Upper lobe of right lung (tissue), 1 donor: Measurements from ENCODE around the gene CMIP. TPM values are rescaled to one million over a fixed set of nuclear protein-coding genes. Genes with fewer than 3 reads are reported as not detected.

ENCODE experiments used
- ATAC-seq: fragments of 200-7000 bp; cut with Tn5 transposase; one replicate; pipeline ENCODE4 v1.9.1; 2020; ENCODE audit warnings: mild to moderate bottlenecking, moderate library complexity
- DNase-seq: peaks from one replicate; pipeline ENCODE4 v3.0.0-alpha.2; 2020
- H3K27ac ChIP-seq: fragments of 200-600 bp; one replicate; pipeline ENCODE4 v1.8.0; 2022
- H3K27me3 ChIP-seq: fragments of 200-600 bp; one replicate; pipeline ENCODE4 v1.8.0; 2022; ENCODE audit warnings: mild to moderate bottlenecking
- H3K36me3 ChIP-seq: fragments of 200-600 bp; one replicate; pipeline ENCODE4 v1.8.0; 2022
- H3K4me1 ChIP-seq: fragments of 200-600 bp; one replicate; pipeline ENCODE4 v1.8.0; 2022
- H3K4me3 ChIP-seq: fragments of 200-600 bp; one replicate; pipeline ENCODE4 v1.8.0; 2022; ENCODE audit warnings: mild to moderate bottlenecking
- H3K9me3 ChIP-seq: fragments of 200-600 bp; one replicate; pipeline ENCODE4 v1.8.0; 2022
- CTCF ChIP-seq: fragments of 200-600 bp; IDR thresholded peaks from one replicate; pipeline ENCODE4 v1.8.0; 2022; ENCODE audit warnings: antibody characterized with exemption
- intact Hi-C: fragments of 100-400 bp; cut with DNase I; formaldehyde crosslinking; loops from one replicate; pipeline ENCODE4 v1.11.0; 2022
- total RNA-seq: library from RNA; stranded (reverse); fragmentation: NEBNext Ultra II Directional; extraction: Animal tissue kit (Norgen Biotek cat#: 25700); gene quantifications from one replicate; pipeline ENCODE4 v1.2.1, GENCODE V29; 2021
- donor health status: DM: no; HTN: yes; CAD: no; lungs with severe emphysema.

CMIP gene
- total RNA-seq, 1 donor from 2014 or later, result 73.8 TPM

- no peak for TF ChIP-seq CTCF
Observed at GRCh38 chr16:81713295-81713772, 268.7 kb downstream of the CMIP start.

GRCh38 chr16:81713796-81714195 lies 269.2 kb downstream of the CMIP start:
- DNase-seq (no peak), ATAC-seq (no peak)
- Histone ChIP-seq H3K36me3 (no peaks in the 10 kb centered on the region), H3K27me3 (no peaks in the 10 kb centered on the region), H3K4me1 (no peaks in the 10 kb centered on the region), H3K27ac (no peak overlapping the region), H3K4me3 (no peak overlapping the region), H3K9me3 (no peaks in the 10 kb centered on the region)
- intact Hi-C loops, result no loop called here
- no peak for TF ChIP-seq CTCF

More at GRCh38 chr16:81713295-81713772, 268.7 kb downstream of the CMIP start:
- H3K36me3 ChIP-seq, result no peaks in the 10 kb centered on the region
- H3K9me3 ChIP-seq, result no peaks in the 10 kb centered on the region
- no peaks in the 10 kb centered on the region for H3K27me3 ChIP-seq
- no peak overlapping the region for H3K27ac ChIP-seq
- ATAC-seq, result peak; percentile 11
- intact Hi-C loops, result no loop called here
- H3K4me1 ChIP-seq, result no peaks in the 10 kb centered on the region
- DNase-seq, result no peak
- H3K4me3 ChIP-seq, result no peak overlapping the region

GRCh38 chr16:81714583-81714982 lies 270.0 kb downstream of the CMIP start:
- Histone ChIP-seq H3K36me3 (no peaks in the 10 kb centered on the region), H3K4me1 (no peaks in the 10 kb centered on the region), H3K27ac (no peak overlapping the region), H3K27me3 (no peaks in the 10 kb centered on the region), H3K9me3 (no peaks in the 10 kb centered on the region), H3K4me3 (no peak overlapping the region)
- DNase-seq, result no peak
- intact Hi-C loops, result no loop called here
- TF ChIP-seq CTCF, result no peak
- ATAC-seq, result no peak

- no peak overlapping the region for H3K27ac ChIP-seq
- intact Hi-C loops, result no loop called here
- no peak for ATAC-seq
- no peaks in the 10 kb centered on the region for H3K36me3 ChIP-seq
- H3K4me3 ChIP-seq, result no peak overlapping the region
- no peak for DNase-seq
- H3K27me3 ChIP-seq, result no peaks in the 10 kb centered on the region
- TF ChIP-seq CTCF, result no peak
- H3K9me3 ChIP-seq, result no peaks in the 10 kb centered on the region
- H3K4me1 ChIP-seq, result no peaks in the 10 kb centered on the region
Observed at GRCh38 chr16:81715358-81716196, 271.0 kb downstream of the CMIP start.

- Histone ChIP-seq H3K4me3 (no peak overlapping the region), H3K9me3 (no peaks in the 10 kb centered on the region), H3K27me3 (no peaks in the 10 kb centered on the region), H3K4me1 (no peaks in the 10 kb centered on the region), H3K36me3 (no peaks in the 10 kb centered on the region), H3K27ac (no peak overlapping the region)
- TF ChIP-seq CTCF, result no peak
- no peak for DNase-seq
- intact Hi-C loops, result no loop called here
- ATAC-seq, result no peak
Observed at GRCh38 chr16:81716478-81717225, 272.0 kb downstream of the CMIP start.
